ENCODE measurements around the gene LIN37.

Gene LIN37

DNA sequence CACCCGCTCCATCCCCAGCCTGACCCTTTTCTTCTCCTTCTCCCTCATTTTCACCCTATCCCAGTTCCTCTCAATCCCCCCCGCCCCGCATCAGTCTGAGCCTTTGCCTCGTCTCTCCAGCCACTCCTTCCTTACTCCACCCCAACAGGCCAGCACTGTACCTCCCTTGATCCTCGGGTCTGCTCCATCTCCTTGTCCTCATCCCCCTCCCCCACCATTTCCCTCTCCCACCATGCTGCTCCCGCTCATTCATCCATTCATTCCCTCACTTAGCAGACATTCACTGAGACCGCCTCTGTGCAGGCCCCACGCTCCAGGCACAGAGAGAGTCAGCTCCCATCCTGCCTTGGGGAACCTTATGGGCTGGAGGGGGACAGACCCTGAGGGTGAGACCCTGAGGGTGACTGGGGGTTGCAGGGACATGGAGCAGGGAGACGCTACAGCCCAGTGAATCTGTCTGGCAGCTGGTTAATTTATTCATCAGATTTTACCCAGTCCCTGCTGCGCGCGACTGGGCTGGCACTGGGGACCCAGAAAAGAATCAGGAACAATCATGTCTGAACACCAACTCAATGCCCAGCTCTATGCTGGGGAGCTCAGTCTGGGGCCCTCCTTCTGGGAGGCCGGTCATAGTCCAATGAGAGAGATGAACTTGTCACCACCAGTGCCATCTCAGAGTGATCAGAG lies 27.9 kb downstream of the LIN37 start:
- DNase-seq = no peak

DNA sequence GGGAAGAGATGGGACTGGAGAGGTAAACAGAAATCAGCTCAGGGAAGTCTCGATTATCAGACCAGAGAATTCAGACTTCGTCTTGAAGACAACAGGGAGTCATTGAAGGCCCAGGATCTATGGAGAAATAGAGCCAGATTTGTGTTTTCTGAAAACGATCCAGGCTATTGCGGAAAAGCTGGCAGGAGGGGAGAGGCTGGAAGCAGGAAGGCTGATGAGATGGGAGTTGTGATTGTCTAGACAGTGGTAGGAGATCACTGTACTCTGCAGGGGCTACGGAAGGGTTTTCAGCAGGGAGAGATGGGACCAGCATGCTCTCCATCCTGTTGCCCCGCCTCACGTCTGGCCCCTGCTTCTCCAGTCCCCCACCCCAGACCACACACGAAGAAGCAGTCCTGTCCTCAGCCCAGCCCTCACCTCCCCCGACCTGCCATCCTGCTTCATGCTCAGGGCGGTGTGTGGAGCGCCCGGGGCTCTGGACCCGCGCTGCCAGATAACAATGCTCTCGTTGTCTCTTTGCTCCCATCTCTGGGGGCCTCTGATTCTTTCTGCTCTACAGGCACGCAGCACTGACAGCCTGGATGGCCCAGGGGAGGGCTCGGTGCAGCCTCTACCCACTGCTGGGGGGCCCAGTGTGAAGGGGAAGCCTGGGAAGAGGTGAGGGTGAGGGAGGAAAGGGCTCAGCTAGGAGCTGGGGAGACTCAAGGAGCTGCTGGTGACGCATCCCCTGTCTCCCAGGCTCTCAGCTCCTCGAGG lies 28.9 kb downstream of the LIN37 start:
- DNase-seq = no peak

- no peak for DNase-seq
These were observed 29.6 kb downstream of the LIN37 start for GRCh38 chr19:35777961-35778360.

GRCh38 chr19:35779033-35779432 lies 30.7 kb downstream of the LIN37 start:
- no peak for DNase-seq

- DNase-seq = no peak
These were observed 31.7 kb downstream of the LIN37 start for GRCh38 chr19:35780058-35780457.

DNA sequence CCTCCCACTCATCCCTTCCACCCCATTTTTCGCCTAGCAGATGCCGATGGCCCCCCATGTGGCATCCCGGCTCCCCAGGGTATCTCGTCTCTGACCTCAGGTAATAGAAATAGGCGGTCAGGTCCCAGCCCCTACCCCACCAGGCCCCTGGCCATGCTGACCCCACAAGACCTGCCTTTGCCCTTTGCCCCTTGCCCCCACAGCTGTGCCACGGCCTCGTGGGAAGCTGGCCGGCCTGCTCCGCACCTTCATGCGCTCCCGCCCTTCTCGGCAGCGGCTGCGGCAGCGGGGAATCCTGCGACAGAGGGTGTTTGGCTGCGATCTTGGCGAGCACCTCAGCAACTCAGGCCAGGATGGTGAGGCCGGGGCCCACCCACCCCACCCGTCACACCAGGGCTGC lies 32.3 kb downstream of the LIN37 start:
- DNase-seq = no peak

DNA sequence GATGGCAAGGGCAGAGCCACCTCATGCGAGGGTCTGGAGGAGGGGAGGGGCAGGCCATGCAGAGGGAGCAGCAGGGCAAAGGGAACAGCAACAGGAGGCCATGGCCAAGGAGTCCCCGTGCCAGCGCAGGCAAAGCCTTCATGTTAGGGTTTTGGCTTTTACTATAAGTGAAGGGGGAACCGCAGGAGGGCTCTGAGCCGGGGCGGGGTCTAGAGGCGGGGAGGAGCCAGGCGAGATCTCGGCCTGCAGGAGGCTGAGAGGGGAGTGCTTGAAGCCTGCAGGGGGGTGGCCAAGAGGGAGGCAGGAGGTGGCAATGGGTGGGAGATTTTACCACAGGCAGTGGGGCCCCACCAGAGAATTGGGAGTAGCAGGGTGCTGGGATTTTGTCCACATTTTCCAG lies 33.3 kb downstream of the LIN37 start:
- DNase-seq = no peak

- no peak for DNase-seq
These were observed 34.2 kb downstream of the LIN37 start for GRCh38 chr19:35782589-35782988.

DNA sequence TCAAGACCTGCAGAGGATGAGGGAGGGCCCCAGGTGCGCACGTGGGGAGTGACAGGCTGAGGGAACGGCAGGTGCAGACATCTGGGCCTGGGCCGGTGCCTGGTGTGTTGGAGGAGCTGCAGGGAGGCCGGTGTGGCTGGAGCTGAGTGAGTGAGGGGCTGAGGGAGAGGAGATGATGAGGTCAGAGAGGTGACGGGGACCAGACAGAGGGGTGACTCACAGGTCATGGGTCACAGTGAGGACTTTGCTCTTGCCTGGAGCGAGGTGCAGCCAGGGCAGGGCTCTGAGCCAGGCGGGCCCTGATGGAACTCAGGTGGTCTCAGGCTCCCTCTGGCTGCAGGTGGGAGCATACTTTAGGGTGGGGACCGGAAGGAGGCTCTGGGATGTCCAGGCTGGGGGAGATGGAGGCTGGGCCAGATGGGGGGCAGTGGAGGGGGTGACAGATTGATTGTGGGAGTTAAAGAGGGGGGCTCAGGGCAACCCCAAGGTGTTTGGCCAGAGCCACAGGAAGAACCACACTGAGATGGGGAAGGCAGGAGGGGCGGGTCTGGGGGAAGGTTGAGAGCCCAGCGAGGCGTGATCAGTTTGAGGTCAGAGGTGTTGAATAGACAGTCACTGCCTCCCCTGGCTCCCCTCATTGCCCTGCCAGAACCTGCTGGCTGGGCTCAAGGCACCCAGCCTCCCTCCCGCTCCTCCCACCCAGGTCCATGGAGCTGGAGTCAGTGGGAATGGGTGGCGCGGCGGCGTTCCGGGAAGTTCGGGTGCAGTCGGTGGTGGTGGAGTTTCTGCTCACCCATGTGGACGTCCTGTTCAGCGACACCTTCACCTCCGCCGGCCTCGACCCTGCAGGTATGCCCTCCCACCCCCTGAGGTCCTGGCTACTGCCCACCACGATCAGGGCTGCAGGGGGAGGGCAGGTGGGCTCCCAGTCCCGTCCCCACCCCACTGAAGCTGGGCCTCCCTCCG lies 35.4 kb downstream of the LIN37 start:
- DNase-seq = no peak

- DNase-seq = no peak
These were observed 36.3 kb downstream of the LIN37 start for GRCh38 chr19:35784503-35785338.

DNA sequence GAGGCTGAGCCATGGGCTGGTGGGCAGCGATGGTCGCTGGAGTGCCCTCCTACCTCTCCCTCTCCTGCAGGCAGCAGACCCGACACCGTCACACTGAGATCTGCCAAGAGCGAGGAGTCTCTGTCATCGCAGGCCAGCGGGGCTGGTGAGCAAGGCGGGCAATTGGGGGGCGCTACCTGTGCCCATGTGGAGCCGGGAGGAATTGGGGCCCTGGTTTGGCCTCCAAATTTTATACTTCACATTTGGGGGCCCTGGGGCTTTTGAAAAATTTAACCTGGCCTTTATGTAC lies 36.9 kb downstream of the LIN37 start:
- DNase-seq = no peak

DNA sequence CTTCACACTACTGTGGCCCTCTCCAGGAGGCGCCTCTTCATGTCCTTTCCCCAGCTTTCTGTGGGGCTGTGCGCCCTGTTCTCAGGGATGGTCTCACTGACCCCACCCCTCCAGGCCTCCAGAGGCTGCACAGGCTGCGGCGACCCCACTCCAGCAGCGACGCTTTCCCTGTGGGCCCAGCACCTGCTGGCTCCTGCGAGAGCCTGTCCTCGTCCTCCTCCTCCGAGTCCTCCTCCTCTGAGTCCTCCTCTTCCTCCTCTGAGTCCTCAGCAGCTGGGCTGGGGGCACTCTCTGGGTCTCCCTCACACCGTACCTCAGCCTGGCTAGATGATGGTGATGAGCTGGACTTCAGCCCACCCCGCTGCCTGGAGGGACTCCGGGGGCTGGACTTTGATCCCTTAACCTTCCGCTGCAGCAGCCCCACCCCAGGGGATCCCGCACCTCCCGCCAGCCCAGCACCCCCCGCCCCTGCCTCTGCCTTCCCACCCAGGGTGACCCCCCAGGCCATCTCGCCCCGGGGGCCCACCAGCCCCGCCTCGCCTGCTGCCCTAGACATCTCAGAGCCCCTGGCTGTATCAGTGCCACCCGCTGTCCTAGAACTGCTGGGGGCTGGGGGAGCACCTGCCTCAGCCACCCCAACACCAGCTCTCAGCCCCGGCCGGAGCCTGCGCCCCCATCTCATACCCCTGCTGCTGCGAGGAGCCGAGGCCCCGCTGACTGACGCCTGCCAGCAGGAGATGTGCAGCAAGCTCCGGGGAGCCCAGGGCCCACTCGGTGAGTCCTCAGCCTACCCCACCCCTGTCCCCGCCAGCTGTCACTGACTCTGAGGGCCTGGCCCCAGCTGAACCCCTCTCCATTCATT lies 38.2 kb downstream of the LIN37 start:
- DNase-seq = no peak

DNA sequence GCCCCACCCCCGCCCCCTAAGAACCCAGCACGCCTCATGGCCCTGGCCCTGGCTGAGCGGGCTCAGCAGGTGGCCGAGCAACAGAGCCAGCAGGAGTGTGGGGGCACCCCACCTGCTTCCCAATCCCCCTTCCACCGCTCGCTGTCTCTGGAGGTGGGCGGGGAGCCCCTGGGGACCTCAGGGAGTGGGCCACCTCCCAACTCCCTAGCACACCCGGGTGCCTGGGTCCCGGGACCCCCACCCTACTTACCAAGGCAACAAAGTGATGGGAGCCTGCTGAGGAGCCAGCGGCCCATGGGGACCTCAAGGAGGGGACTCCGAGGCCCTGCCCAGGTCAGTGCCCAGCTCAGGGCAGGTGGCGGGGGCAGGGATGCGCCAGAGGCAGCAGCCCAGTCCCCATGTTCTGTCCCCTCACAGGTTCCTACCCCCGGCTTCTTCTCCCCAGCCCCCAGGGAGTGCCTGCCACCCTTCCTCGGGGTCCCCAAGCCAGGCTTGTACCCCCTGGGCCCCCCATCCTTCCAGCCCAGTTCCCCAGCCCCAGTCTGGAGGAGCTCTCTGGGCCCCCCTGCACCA lies 38.9 kb downstream of the LIN37 start:
- DNase-seq = no peak

GRCh38 chr19:35788205-35788960 lies 40.0 kb downstream of the LIN37 start:
- no peak for DNase-seq

- DNase-seq = no peak
These were observed 41.0 kb downstream of the LIN37 start for GRCh38 chr19:35789195-35789977.

DNA sequence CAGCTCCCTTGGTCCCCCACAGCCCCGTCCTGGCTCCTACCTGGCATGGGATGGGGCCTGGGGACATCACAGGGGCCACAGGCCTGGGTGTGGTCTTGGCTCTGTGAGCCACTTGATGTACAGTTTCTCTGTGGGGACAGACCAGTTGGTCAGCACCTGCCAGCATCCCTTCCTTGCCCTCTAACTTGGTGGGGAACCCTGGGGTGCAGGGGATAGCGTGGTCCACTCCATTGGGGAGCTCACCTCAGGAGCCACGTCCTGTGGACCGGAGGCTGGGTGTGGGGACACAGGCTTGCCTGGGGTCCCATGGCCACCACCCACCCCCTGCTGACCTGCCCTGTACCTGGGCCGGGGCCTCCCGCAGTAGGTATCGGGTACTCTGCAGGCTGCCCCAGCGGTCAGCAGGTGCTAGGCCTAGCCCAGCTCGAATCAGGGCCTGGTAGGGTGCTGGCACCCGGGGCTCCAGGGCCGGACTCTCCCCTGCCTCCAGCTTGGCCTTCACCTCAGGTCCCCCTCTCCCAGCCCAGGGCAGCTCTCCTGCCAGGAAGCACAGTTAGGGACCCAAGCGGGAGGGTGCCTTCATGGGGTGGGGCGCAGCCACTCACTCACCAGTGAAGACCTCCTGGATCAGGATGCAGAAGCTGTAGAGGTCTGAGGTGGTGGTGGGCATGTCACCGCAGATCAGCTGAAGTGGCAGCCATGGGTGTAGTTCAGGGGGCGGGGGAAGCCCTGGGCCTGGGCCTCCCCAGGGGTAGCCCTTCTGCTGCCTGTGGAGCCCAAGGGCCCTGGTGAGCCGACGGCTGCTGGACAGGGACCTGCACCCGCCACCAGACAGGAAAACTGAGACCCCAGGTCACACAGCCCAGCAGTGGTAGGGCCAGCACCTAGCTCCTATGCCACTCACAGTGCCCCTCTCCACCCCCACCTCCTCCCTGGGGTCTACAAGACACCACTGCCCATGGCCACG lies 41.9 kb downstream of the LIN37 start:
- no peak for DNase-seq

DNA sequence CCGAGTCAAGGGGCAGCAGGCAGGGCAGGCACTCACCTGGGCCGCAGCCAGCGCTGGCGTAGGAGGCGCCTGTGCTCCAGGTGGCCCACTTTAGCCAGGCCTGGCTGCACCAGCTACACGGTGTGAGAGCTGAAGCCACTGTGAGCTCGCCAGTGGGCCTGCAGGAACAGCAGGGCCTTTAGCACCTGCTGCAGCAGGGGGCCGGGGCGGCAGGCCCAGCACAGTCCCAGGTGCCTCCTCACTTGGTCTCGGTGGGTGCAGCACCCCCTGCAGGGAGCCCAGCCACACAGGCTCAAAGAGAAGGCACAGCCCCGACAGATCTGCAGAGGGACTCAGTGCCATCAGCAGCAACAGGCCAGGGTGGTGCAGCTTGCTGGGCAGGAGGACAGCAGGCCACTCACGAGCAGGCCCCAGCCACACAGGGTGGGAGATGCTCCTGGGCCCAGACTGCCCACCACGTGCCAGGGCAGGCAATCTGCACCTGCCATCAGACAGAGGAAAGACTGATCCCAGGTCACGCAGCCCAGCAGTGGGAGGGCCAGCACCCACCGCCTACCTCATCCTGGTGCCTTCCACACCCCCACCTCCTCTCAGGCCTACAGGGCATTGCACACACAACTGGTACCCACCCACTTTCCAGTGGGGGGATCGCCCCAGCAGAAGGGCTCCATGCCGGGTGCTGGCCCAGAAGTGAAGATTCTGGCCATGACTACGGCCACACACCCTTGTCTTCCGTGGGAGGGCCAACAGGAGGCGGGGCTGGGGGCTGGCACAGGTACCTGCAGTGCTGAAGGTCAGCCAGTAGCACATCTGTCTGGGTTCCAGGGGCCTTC lies 42.8 kb downstream of the LIN37 start:
- peak in 1 of 2 donors; percentile 7 for DNase-seq
